ENCODE results near the gene MMP25.
A peak's percentile ranks its signal among the peaks of the same experiment; 100 is the strongest.

MMP25 gene

DNA sequence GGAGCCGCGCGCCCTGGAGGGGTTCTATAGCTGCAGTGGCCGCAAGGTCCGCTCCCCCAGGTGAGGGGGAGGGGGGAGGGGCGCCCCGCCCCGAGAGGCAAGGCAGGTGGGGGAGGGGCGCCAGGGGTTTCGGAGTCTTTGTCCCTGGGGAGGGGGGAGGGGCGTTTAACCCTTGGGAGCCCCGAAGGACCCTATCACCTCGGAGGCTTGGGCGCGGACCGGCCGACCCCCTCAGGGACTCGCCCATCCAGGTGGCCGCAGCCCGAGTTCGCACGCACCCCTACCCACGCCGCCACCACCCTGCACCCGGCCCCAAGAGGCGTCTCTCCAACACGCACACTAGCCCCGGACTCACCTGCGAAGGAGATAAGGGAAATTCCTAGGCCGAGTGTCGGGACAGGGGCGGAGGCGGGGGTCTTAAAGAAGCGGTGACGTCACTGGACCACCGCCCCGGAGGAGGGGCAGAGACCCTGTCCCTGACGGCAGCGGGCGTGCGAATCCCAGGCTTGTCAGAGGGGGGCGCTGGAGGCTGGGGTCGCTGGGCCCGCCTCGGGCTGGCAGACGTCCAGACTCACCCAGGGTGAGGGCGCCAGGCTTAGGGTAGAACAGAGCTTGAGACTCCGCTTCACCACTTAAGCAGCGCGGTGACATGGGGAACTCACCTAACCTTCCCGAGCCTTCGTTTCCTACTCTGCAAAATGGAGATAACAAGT, 28.4 kb upstream of the MMP25 start, which contains the start of gene CLDN6:
CLDN6 (minus strand) TSS at position 390 of the 713 bp plus-strand sequence. CDS start 2,162 bp downstream, outside the sequence.
- DNase-seq (ENCODE audit: low read depth), result no peak

DNA sequence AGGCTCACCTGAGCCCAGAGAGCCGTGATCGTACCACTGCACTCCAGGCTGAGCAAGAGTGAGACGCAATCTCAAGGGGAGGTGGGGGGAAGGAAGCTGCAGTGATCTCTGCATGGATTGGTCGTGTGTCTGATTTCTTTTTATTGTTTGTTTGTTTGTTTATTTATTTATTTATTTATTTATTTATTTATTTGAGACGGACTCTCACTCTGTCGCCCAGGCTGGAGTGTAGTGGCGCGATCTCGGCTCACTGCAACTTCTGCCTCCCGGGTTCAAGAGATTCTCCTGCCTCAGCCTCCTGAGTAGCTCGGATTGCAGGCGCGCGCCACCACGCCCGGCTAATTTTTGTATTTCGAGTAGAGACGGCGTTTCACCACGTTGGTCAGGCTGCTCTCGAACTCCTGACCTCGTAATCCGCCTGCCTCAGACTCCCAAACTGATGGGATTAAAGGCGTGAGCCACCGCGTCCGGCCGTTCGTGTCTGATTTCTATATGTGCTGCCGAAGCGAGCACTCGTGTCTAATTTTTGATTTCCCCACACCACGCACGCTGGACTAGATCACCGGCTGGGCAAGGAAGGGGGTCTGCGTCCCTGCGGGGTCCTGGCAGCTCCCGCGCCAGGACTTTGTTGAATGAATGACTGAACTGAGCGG, 26.6 kb upstream of the MMP25 start:
- DNase-seq (ENCODE audit: low read depth), result no peak

DNA sequence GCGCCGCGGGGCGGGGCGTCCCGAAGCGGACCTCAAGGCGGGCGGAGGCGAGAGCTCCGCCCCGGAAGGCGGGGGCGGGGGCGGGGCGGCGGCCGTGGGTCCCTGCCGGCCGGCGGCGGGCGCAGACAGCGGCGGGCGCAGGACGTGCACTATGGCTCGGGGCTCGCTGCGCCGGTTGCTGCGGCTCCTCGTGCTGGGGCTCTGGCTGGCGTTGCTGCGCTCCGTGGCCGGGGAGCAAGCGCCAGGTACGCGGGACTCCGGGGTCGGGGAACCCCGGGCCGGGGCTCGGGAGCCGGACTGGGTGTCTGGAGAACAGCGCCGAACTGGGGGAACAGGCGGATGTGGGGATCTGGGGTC, 26.1 kb upstream of the MMP25 start, which contains the start of gene TNFRSF12A:
TNFRSF12A (plus strand) TSS at position 122 of the 357 bp plus-strand sequence; CDS start at position 152, 30 bp downstream.
- peak; percentile 81 for DNase-seq (ENCODE audit: low read depth)

DNA sequence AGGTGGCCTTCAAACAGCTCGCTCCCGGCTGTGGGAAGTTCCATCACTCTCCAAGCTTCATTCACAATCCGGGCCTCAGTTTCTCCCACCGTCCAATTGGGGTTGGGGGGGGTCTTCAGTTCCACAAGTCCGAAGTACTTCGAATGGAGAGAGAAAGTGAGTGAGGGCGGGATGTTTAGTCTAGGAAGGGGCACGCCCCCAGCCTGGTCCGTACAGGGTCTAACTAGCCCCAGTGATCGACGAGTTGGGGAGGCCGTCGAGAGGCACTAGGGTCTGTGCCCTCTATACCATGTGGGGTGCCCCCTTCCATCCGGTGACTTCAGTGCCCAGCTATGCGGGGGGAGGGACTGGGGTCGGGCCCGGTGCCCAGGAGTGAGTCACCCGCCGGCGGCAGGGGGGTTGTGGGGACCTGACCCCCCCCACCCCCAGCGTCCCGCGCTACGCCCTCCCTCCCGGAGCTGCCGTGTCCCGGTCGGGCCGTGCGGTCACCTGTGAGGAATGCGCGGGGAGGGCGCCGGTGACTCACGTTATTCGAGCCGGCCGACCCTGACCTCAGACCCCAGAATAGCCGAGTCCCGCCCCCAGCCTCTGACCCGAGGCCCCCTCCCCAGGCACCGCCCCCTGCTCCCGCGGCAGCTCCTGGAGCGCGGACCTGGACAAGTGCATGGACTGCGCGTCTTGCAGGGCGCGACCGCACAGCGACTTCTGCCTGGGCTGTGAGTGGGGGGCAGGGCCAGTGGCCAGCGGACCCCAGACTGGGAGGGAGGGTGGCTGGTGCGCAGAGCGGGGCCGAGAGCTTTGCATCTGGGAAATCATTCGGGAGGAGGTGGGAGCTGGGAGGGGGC, 25.5 kb upstream of the MMP25 start:
- peak; percentile 90 for DNase-seq (ENCODE audit: low read depth)

DNA sequence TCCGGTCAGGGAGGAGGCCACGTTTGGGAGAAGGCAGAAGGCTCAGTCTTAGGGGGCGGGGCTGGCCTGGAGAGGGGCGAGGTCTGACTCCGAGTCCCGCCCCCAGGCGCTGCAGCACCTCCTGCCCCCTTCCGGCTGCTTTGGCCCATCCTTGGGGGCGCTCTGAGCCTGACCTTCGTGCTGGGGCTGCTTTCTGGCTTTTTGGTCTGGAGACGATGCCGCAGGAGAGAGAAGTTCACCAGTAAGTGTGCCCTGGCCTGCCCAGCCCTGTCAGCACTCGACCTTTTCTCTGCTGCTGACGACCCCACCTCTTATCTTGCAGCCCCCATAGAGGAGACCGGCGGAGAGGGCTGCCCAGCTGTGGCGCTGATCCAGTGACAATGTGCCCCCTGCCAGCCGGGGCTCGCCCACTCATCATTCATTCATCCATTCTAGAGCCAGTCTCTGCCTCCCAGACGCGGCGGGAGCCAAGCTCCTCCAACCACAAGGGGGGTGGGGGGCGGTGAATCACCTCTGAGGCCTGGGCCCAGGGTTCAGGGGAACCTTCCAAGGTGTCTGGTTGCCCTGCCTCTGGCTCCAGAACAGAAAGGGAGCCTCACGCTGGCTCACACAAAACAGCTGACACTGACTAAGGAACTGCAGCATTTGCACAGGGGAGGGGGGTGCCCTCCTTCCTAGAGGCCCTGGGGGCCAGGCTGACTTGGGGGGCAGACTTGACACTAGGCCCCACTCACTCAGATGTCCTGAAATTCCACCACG, 24.7 kb upstream of the MMP25 start:
- DNase-seq (ENCODE audit: low read depth), result peak; percentile 96

DNA sequence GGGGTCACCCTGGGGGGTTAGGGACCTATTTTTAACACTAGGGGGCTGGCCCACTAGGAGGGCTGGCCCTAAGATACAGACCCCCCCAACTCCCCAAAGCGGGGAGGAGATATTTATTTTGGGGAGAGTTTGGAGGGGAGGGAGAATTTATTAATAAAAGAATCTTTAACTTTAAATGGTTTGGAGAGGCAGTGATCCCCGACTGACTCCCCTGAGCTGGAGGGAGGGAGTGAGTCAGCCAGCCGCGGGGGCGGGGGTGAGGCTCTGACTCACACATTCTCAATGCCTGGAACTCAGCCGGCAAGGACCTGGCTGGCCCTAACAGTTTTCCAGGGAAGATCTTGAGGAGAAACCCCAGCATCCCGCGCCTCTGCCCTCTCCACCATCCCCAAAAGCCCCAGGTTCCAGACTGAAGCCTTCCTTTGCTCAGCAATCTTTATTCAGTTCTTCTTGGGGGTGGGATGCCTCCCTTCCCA, 24.1 kb upstream of the MMP25 start:
- DNase-seq (ENCODE audit: low read depth), result peak; percentile 96

DNA sequence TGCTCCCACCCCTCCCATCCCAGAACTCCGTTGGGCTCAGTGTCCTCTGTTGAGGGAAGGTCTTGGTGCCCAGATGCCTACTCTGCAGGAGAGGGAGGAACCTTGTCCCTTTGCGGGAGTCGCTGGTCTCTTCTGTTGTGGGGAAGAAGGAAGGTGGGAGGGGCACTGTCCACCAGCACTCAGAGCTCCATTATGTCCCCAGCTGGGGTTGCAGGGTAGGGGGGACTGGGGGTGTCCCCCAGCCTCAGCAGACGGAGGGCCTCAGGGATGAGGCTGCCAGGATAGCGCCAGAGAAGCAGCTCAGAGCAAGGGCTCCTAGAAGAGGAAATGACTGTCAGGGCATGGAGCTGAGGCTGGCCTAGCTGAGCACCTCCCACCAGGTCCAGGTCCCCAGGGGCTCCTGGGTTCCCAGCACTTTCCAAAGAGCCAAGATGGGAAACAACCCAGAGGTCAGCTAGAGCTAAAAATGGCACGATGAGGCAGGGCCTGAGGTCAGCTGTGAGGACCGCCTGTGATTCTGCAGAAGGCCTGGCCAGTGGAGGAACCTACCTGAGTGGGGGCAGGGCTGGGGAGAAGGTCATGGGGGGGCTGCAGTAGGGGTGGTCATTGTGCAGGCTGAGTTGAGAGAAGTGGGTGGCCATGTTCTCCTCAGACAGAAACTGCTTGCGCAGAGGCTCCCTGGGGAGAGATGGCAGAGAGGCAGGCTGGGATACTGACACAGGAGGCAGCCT, 23.5 kb upstream of the MMP25 start:
- peak; percentile 12 for DNase-seq (ENCODE audit: low read depth)

DNA sequence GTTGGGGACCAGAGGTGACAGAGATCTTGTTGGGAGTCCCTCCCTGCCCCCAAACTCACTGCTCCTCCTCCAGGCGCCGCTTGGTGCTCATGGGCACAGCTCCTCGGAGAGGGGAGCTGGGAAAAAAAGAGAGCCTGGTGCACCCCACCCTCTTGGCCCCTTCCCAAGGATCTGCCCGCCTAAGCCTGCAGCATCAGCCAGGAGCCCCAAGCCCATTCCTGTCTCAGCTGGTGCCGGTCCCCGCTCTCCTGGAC, 23.0 kb upstream of the MMP25 start:
- peak; percentile 60 for DNase-seq (ENCODE audit: low read depth)

DNA sequence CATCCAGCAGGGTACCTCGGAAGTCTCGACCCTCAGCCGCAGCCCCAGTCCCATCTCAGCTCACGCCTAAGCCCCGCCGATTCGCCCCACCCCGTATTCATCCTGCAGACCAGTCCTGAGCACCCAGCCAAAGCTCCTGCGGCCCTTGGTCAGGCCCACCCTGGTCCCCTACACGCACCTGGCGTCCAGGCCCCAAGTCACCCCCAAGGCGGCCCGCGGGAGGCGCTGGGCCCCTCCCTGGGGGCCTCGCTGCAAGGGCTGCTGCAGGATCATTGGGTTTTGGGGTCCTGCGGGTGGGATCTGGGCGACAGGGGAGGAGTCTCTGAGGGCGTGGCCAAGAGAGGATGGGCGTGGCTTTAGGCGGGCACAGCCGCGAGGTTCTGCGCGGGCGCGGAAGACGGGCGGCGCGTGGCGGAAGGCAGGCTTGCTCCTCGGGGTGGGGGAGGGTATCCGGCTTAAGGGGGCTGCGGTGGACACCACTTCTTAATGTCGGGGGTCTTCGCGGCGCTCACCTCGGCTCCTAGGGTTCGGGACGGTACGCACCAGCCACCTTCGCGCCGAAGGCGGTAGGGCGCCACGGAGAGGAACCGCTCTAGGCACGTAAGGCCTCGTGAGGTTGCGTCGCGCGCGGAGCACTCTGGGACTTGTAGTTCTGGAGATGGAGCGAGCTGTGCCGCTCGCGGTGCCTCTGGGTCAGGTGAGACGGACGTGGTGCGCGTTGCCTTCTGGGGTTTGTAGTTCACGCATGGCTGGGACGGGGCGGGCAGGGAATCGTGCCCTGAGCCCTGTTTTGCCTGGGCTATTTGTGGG, 22.5 kb upstream of the MMP25 start, which contains the start of the genes HCFC1R1 and THOC6:
HCFC1R1 (minus strand) TSS at position 274 of the 810 bp plus-strand sequence; CDS start at position 273, 1 bp downstream.
THOC6 (plus strand) TSS at position 367 of the 810 bp plus-strand sequence; CDS start at position 659, 292 bp downstream.
- peak; percentile 99 for DNase-seq (ENCODE audit: low read depth)

DNA sequence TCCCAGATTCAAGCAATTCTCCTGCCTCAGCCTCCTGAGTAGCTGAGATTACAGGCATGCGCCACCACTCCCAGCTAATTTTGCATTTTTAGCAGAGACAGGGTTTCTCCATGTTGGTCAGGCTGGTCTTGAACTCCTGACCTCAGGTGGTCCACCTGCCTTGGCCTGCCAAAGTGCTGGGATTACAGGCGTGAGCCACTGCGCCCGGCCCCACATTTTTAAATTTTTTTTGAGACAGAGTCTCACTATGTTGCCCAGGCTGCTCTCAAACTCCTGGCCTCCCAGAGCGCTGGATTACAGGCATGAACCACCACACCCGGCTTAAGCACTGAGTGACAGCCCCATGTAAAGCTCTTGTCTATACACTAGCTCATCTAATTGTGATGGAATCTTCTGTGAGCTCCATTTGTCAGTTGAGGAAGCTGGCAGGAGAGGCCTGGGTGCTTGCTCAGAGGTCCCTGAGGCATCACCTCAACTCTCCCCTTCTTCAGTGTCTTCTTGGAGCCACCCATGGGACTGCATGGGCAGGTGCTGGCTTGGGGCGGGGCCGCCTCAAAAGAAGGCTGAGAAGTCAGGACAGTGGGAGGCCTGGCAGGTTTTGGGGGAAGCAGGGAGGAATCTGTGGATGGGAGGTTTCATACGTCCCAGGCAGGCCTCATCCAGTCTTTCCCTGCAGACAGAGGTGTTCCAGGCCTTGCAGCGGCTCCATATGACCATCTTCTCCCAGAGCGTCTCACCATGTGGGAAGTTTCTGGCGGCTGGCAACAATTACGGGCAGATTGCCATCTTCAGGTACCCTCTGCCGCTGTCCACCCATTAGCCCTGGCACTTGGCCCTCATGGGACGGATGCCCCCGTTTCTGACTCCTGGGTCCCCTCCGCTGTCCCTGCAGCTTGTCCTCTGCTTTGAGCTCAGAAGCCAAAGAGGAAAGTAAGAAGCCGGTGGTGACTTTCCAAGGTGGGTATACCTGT, 21.0 kb upstream of the MMP25 start:
- no peak for DNase-seq (ENCODE audit: low read depth)

DNA sequence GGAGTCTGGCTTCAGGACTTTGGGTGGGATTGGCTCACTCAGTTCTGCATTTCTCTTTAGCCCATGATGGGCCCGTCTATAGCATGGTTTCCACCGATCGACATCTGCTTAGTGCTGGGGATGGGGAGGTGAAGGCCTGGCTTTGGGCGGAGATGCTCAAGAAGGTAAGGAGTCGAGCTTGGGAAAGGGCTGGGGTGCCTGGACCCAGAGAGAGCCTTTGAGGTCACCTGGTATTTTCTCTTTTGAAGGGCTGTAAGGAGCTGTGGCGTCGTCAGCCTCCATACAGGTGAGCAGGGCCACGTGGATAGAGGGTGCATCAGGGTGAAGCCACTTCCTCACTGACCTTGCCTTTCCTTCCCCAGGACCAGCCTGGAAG, 20.4 kb upstream of the MMP25 start:
- DNase-seq (ENCODE audit: low read depth), result no peak

DNA sequence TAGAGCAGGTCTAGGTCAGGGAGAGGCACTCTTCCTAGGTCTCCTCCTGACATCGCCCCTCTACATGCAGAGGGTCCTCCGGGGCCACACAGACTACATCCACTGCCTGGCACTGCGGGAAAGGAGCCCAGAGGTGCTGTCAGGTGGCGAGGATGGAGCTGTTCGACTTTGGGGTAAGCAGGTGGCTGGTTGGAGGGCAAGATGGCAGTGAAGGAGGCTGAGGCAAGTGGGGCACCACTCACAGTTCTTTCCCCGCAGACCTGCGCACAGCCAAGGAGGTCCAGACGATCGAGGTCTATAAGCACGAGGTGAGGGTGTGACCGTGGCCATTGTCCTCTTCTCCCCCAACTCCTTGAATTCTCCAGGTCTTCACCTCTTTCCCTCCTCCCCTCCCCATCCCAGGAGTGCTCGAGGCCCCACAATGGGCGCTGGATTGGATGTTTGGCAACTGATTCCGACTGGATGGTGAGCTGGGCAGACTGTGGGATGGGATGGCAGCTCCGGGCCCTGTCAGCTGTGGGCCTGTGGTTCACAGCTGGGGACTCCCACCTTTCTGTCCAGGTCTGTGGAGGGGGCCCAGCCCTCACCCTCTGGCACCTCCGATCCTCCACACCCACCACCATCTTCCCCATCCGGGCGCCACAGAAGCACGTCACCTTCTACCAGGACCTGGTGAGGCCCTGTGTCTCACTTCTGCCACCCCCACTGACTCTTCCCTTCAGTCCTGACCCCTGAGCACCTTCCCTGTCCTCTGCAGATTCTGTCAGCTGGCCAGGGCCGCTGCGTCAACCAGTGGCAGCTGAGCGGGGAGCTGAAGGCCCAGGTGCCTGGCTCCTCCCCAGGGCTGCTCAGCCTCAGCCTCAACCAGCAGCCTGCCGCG, 19.5 kb upstream of the MMP25 start:
- DNase-seq (ENCODE audit: low read depth), result no peak

DNA sequence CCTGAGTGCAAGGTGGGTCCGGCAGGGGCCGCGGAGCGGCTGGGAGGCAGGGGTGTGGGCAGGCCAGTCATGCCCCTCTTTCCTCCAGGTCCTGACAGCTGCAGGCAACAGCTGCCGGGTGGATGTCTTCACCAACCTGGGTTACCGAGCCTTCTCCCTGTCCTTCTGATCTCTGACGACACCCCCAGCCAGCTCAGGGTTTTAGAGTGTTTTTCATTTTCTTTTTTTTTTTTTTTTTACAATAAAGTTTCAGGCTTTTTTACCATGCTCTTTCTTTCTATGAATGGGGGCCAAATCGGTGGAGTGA, 18.9 kb upstream of the MMP25 start:
- DNase-seq (ENCODE audit: low read depth), result no peak

DNA sequence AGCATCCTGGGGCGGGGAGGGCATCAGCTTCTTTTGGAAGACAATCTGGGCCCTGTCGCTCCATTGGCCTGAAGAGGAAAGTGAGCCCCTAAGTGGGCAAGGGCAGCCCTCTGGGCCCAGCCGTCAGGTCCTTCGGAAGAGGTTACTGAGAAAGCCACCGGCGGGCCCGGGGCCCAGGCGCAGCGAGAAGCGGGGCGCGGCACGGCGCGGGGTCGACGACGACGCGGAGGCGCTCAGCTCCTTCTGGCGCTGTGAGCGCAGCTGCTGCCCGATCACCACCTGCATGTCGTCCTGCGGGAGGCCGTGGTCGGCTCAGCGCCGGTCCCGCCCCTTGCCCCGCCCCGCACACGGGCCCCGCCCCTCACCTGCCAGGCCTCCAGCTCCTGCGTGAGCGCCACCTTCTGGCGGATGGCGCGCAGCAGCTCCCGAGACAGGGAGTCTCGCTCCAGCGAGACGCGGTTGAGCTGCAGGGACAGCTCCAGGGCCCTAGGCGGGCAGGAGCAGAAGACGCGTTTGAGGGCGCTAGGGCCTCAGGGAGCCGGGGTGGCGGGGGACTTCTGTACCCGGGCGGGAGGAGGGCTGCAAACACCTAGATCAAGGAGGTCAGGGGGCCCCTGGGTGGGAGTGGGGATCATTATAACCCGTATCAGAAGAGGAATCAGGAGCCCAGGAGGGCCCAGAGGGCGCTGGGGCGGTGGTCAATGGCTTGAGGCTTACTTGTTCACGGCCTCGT, 18.2 kb upstream of the MMP25 start:
- DNase-seq (ENCODE audit: low read depth), result peak; percentile 66

DNA sequence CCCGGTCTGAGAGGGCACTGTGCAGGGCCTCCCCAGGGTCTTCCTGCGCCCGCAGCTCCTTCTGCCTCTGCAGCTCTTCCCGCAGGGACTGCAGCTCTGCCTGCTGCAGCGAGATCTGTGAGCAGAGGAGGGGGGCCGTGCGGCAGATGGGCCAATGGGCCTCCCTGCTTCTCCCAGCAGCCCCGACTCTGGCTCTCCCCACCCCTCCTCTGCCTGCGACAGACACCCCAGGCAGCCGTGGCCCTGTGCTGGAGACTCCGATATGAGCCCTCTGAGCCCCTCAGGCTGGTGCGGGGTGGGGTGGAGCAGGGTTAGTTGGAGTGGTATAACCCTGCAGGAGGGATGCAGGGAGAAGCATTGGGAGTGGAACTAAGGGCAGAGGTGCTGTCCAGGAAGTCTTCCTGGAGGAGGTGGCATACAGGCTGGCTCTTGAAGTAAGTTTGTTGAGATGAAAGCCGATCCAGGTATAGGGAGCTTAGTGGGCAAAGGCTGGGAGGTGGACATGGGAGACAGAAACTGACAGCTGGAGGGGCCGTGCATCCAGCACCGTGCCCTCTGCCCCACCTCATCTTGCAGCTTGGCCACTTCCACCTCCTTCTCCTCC, 17.5 kb upstream of the MMP25 start:
- no peak for DNase-seq (ENCODE audit: low read depth)

DNA sequence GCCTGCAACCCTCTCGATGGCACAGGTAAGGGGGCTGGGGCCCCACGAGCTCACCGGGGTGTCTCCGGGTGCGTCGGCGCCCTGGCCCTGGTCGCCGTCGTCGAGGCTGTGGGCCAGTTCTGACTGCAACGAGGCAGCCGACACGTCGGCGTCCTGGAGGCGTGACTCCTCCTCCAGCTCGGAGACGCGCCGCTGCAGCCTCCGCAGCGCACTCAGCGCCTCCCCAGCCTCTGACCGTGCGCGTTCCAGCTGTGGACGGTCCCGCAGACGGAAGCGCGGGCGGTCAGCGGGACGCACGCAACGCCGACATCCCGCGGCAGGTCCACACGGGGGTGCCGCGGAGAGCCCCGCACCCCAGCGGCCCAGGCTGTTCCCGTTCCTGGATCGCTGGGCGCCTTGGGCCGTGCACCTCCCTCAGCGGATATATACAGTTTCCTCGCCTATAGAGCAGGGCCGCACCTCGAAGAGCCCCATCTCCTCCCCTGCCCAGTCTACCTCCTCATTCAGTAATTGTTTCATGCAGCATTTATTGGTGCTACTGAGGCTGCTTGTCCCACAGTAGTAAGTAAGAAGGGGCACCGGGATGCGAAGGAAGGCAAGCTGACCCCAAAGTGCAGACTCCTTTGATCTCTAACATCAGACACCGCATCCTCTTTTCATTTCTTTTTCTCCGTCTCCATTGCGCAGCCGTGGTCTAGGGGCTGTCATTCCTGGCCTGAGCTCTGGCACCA, 16.7 kb upstream of the MMP25 start:
- DNase-seq (ENCODE audit: low read depth), result peak; percentile 48

Data from iris pigment epithelial cell (primary cell).